Measurements from ENCODE around the gene TBC1D2B.

The TBC1D2B gene

GRCh38 chr15:78097667-78098066 lies 20.2 kb upstream of the TBC1D2B start:
- no peak for DNase-seq (ENCODE audit: low read depth in 2 of 2)

- peak; percentile 81 to 85 for DNase-seq (ENCODE audit: low read depth in 2 of 2)
Measured at GRCh38 chr15:78093242-78094020, 15.9 kb upstream of the TBC1D2B start.

GRCh38 chr15:78092261-78093041 lies 14.9 kb upstream of the TBC1D2B start, which contains the start of gene SH2D7:
SH2D7 (plus strand) TSS chr15:78092561; CDS start chr15:78092585, 24 bp downstream.
- no peak for DNase-seq (ENCODE audit: low read depth in 2 of 2)

- DNase-seq (ENCODE audit: low read depth in 2 of 2), result no peak
Measured at GRCh38 chr15:78090422-78091063, 13.0 kb upstream of the TBC1D2B start.

GRCh38 chr15:78088773-78089080 lies 11.2 kb upstream of the TBC1D2B start:
- no peak for DNase-seq (ENCODE audit: low read depth in 2 of 2)

- no peak for DNase-seq (ENCODE audit: low read depth in 2 of 2)
Measured at GRCh38 chr15:78087951-78088772, 10.7 kb upstream of the TBC1D2B start.

GRCh38 chr15:78085928-78086327 lies 8.4 kb upstream of the TBC1D2B start:
- peak; percentile 94 for DNase-seq (ENCODE audit: low read depth in 2 of 2)

- no peak for DNase-seq (ENCODE audit: low read depth in 2 of 2)
Measured at GRCh38 chr15:78084449-78084750, 6.9 kb upstream of the TBC1D2B start.

GRCh38 chr15:78083687-78084448 lies 6.4 kb upstream of the TBC1D2B start:
- DNase-seq (ENCODE audit: low read depth in 2 of 2), result no peak

GRCh38 chr15:78083186-78083585 lies 5.7 kb upstream of the TBC1D2B start:
- DNase-seq (ENCODE audit: low read depth in 2 of 2), result no peak

GRCh38 chr15:78082743-78083110 lies 5.2 kb upstream of the TBC1D2B start:
- no peak for DNase-seq (ENCODE audit: low read depth in 2 of 2)

- DNase-seq (ENCODE audit: low read depth in 2 of 2), result no peak
Measured at GRCh38 chr15:78082106-78082742, 4.7 kb upstream of the TBC1D2B start.

GRCh38 chr15:78080088-78080460 lies 2.6 kb upstream of the TBC1D2B start:
- no peak for DNase-seq (ENCODE audit: low read depth in 2 of 2)

- DNase-seq (ENCODE audit: low read depth in 2 of 2), result no peak
Measured at GRCh38 chr15:78079298-78080087, 2.0 kb upstream of the TBC1D2B start.

- DNase-seq (ENCODE audit: low read depth in 2 of 2), result no peak
Measured at GRCh38 chr15:78077871-78078210, 330 bp upstream of the TBC1D2B start.

- DNase-seq (ENCODE audit: low read depth in 2 of 2), result no peak
Measured at GRCh38 chr15:78076231-78077052, 1.1 kb downstream of the TBC1D2B start.

- DNase-seq (ENCODE audit: low read depth in 2 of 2), result peak; percentile 67 to 72
Measured at GRCh38 chr15:78075490-78076230, 1.9 kb downstream of the TBC1D2B start.

GRCh38 chr15:78073046-78073787 lies 4.3 kb downstream of the TBC1D2B start:
- DNase-seq (ENCODE audit: low read depth in 2 of 2), result no peak
